HCT116 (cell line): ENCODE data around the gene DIP2C. TPM values are rescaled to one million over a fixed set of nuclear protein-coding genes. Genes with fewer than 3 reads are reported as not detected.

ENCODE experiments used
- ATAC-seq: fragments of 200-7000 bp; cut with Tn5 transposase; 2 replicates; pipeline ENCODE4 v1.9.1; 2020; ENCODE audit warnings: mild to moderate bottlenecking, moderate library complexity
- BruUV-seq: library from RNA; stranded (reverse); fragments of 400-500 nt; replicated peaks from 2 replicates; lab custom pipeline; 2021; lab: Mats Ljungman, UMichigan
- CTCF ChIA-PET: fragments of 300-600 bp; sonication (Branson Sonifier 250); formaldehyde crosslinking; loops from one replicate; lab custom pipeline; 2021; ENCODE audit warnings: antibody characterized with exemption; lab: Charles Lee
- POLR2A ChIA-PET: fragments of 300-600, 350-600 bp; sonication (Branson Sonifier 250); formaldehyde crosslinking; loops from one replicate; lab custom pipeline; 2021; ENCODE audit warnings: antibody characterized with exemption; lab: Charles Lee
- RAD21 ChIA-PET, 2 experiments: fragments of 300-600 bp; sonication (Branson Sonifier 250); formaldehyde crosslinking; loops; one replicate each; lab custom pipeline; 2023; ENCODE audit warnings: low total read pairs in 2 of 2; ENCODE audit not compliant: uncharacterized antibody in 2 of 2, unreplicated experiment in 2 of 2, low non-redundant PET in 1 of 2; lab: Charles Lee
- DNase-seq: peaks from one replicate; pipeline ENCODE4 v3.0.0-alpha.2; 2010; ENCODE audit warnings: low read depth, low spot score
- H2AFZ ChIP-seq: fragments of 200-600 bp; shearing (Covaris generic), sonication (generic); 2 replicates; pipeline ENCODE4 v1.6.1; 2017; ENCODE audit warnings: low read depth, mixed run types, mixed read lengths, antibody characterized with exemption, low read length; ENCODE audit not compliant: poor library complexity, severe bottlenecking
- H3K27ac ChIP-seq: 2 replicates; pipeline ENCODE4 v1.5.1; 2012; ENCODE audit warnings: low read depth, low read length
- H3K27me3 ChIP-seq: fragments of 200-600 bp; sonication (generic); 2 replicates; pipeline ENCODE4 v1.6.1; 2016; ENCODE audit warnings: mixed run types, low read length, mixed read lengths; ENCODE audit not compliant: insufficient read depth
- H3K36me3 ChIP-seq, 2 experiments: fragments of 200-500 bp in 1 of 2; fragments of 200-600 bp in 1 of 2; sonication (Bioruptor generic) in 1 of 2; sonication (generic) in 1 of 2; 2 replicates each; pipeline versions ENCODE4 v1.5.1 to v1.6.1; 2014 to 2016; ENCODE audit warnings: low read length in 2 of 2, inconsistent platforms in 1 of 2, mixed read lengths in 1 of 2, mixed run types in 1 of 2; ENCODE audit not compliant: insufficient read depth in 2 of 2, control insufficient read depth in 1 of 2
- H3K4me1 ChIP-seq, 2 experiments: fragments of 200-600 bp in 1 of 2; sonication (generic) in 1 of 2; 2 replicates each; pipeline versions ENCODE4 v1.5.1 to v1.6.1; 2012 to 2017; ENCODE audit warnings: low read length in 2 of 2, inconsistent platforms in 1 of 2, mild to moderate bottlenecking in 1 of 2, mixed read lengths in 1 of 2, mixed run types in 1 of 2, moderate library complexity in 1 of 2; ENCODE audit not compliant: insufficient read depth in 2 of 2, control insufficient read depth in 1 of 2
- H3K4me2 ChIP-seq: fragments of 200-600 bp; sonication (generic); 2 replicates; pipeline ENCODE4 v1.6.1; 2017; ENCODE audit warnings: mixed run types, low read length, mixed read lengths
- H3K4me3 ChIP-seq, 2 experiments: fragments of 200-600 bp in 1 of 2; sonication (generic) in 1 of 2; replicated peaks in 1 of 2; 2 replicates each; pipeline ENCODE4 v1.5.1; 2011 to 2016; ENCODE audit warnings: low read length in 2 of 2, control low read depth in 1 of 2, low read depth in 1 of 2, mild to moderate bottlenecking in 1 of 2, mixed read lengths in 1 of 2, mixed run types in 1 of 2
- H3K79me2 ChIP-seq: fragments of 200-600 bp; sonication (generic); 2 replicates; pipeline ENCODE4 v1.6.1; 2017; ENCODE audit warnings: mild to moderate bottlenecking, mixed run types, low read length, moderate library complexity, mixed read lengths; ENCODE audit not compliant: insufficient read depth
- H3K9ac ChIP-seq: fragments of 200-600 bp; sonication (generic); 2 replicates; pipeline ENCODE4 v1.6.1; 2016; ENCODE audit warnings: low read length, mixed read lengths
- H3K9me2 ChIP-seq: fragments of 200-600 bp; sonication (generic), shearing (Covaris generic); 2 replicates; pipeline ENCODE4 v1.6.1; 2017; ENCODE audit warnings: mixed run types, mild to moderate bottlenecking, moderate library complexity; ENCODE audit not compliant: insufficient read depth
- H3K9me3 ChIP-seq, 2 experiments: fragments of 200-500 bp in 1 of 2; fragments of 200-600 bp in 1 of 2; sonication (Bioruptor generic) in 1 of 2; sonication (generic) in 1 of 2; 2 replicates each; pipeline ENCODE4 v1.6.1; 2014 to 2017; ENCODE audit warnings: low read length in 2 of 2, mixed read lengths in 2 of 2, inconsistent platforms in 1 of 2, low read depth in 1 of 2, mild to moderate bottlenecking in 1 of 2, mixed run types in 1 of 2, moderate library complexity in 1 of 2; ENCODE audit not compliant: control insufficient read depth in 1 of 2, insufficient read depth in 1 of 2
- H4K20me1 ChIP-seq: fragments of 200-600 bp; sonication (generic), shearing (Covaris generic); 2 replicates; pipeline ENCODE4 v1.6.1; 2017; ENCODE audit warnings: mixed run types, mild to moderate bottlenecking, moderate library complexity; ENCODE audit not compliant: insufficient read depth
- CEBPB ChIP-seq: IDR thresholded peaks from 2 replicates; pipeline ENCODE4 v1.6.1; 2012; ENCODE audit warnings: low read depth
- EZH2 ChIP-seq: fragments of 200-600 bp; sonication (generic); IDR thresholded peaks from 2 replicates; pipeline ENCODE4 v1.6.1; 2017; ENCODE audit warnings: antibody characterized with exemption, mixed run types
- EZH2phosphoT487 ChIP-seq: fragments of 200-600 bp; IDR thresholded peaks from 2 replicates; pipeline ENCODE4 v1.6.1; 2018; ENCODE audit warnings: antibody characterized with exemption, borderline replicate concordance
- FOSL1 ChIP-seq: IDR thresholded peaks from 2 replicates; pipeline ENCODE4 v1.6.1; 2012; ENCODE audit warnings: low read depth
- POLR2A ChIP-seq: IDR thresholded peaks from 2 replicates; pipeline ENCODE4 v1.7.0; 2011; ENCODE audit warnings: borderline replicate concordance; ENCODE audit not compliant: insufficient read depth, insufficient read length; ENCODE audit errors: extremely low read depth
- REST ChIP-seq: IDR thresholded peaks from 2 replicates; pipeline ENCODE4 v1.6.1; 2012; ENCODE audit warnings: low read depth
- YY1 ChIP-seq: IDR thresholded peaks from 2 replicates; pipeline ENCODE4 v1.6.1; 2011; ENCODE audit warnings: low read length, low read depth, moderate library complexity, mild to moderate bottlenecking; ENCODE audit not compliant: insufficient replicate concordance; ENCODE audit errors: extremely low read depth
- ZNF274 ChIP-seq: fragments of 200-500 bp; sonication (Bioruptor generic); IDR thresholded peaks from 2 replicates; pipeline ENCODE4 v1.6.1; 2014; ENCODE audit warnings: mild to moderate bottlenecking, low read depth, low read length, inconsistent platforms
- intact Hi-C: fragments of 100-400 bp; cut with micrococcal nuclease; formaldehyde crosslinking; loops from 2 replicates; pipeline ENCODE4 v1.10.0; 2022
- total RNA-seq: library from RNA; stranded (reverse); gene quantifications from one replicate; pipeline ENCODE4 v1.2.1, GENCODE V29; 2021; ENCODE audit not compliant: unreplicated experiment
- TF ChIP-seq, protein P1 (sequence below), 3 experiments: fragments of 200-600 bp in 1 of 3; sonication (generic) in 1 of 3; IDR thresholded peaks in 2 of 3; conservative IDR thresholded peaks in 1 of 3; 2 replicates each; pipeline ENCODE4 v1.5.1; 2012 to 2017; ENCODE audit warnings: low read depth in 2 of 3, low read length in 2 of 3, antibody characterized with exemption in 1 of 3, borderline replicate concordance in 1 of 3, control low read depth in 1 of 3, mild to moderate bottlenecking in 1 of 3, mixed read lengths in 1 of 3, mixed run types in 1 of 3, moderate library complexity in 1 of 3; ENCODE audit not compliant: insufficient read depth in 1 of 3
- TF ChIP-seq, protein P2 (sequence below): IDR thresholded peaks from 2 replicates; pipeline ENCODE4 v1.6.1; 2012

The DIP2C gene
- total RNA-seq, 1 experiment from 2014 or later = 15.4 TPM

DNA sequence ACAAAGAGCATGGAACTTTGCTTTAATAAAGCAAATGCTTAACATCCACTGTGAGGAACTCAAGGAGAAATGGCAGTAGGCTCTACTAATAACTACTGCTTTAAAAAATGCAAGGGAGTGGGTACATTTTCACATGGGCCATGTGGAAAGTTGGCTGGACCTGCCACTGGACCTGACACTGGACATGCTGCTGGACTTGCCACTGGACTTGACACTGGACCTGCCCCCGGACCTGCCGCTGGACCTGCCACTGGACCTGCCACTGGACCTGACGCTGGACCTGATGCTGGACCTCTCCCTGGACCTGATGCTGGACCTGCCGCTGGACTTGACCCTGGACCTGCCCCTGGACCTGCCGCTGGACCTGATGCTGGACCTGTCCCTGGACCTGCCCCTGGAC is 32.6 kb downstream of the DIP2C start:
- no TSS peak for BruUV-seq

DNA sequence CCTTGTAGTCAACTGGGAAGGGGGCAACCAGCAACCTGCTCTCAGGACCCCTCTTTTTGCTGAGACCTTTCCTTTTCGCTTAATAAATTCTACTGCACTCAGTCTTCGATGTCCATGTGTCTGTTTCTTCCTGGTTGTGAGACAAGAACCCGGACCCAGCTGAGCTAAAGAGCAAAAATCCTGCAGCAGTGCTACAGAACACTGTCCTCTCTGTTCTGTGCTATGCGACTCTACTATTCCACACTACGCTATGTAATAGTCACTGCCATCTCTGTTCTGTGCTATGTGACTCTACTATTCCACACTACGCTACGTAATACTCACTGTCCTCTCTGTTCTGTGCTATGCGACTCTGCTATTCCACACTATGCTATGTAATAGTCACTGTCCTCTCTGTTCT is 34.3 kb downstream of the DIP2C start:
- no peaks in the 10 kb centered on the region for H3K4me1 ChIP-seq
- H3K79me2 ChIP-seq = 0 out of 2 replicates have a peak, but pooled peaks cover 4% of the 10 kb centered on the region
- no peaks in the 10 kb centered on the region for H3K36me3 ChIP-seq
- no peaks in the 10 kb centered on the region for H3K9me2 ChIP-seq
- no peaks in the 10 kb centered on the region for H4K20me1 ChIP-seq
- ATAC-seq (no peak), DNase-seq (no peak)
- H3K4me3 ChIP-seq = no peak overlapping the region
- no TSS peak for BruUV-seq
- intact Hi-C loops = no loop called here
- CTCF ChIA-PET = no interaction called here
- no peaks in the 10 kb centered on the region for H3K27me3 ChIP-seq
- no peak overlapping the region for H3K9ac ChIP-seq
- H2AFZ ChIP-seq = no peak overlapping the region
- H3K4me2 ChIP-seq = no peak overlapping the region
- TF ChIP-seq, protein P1, sequence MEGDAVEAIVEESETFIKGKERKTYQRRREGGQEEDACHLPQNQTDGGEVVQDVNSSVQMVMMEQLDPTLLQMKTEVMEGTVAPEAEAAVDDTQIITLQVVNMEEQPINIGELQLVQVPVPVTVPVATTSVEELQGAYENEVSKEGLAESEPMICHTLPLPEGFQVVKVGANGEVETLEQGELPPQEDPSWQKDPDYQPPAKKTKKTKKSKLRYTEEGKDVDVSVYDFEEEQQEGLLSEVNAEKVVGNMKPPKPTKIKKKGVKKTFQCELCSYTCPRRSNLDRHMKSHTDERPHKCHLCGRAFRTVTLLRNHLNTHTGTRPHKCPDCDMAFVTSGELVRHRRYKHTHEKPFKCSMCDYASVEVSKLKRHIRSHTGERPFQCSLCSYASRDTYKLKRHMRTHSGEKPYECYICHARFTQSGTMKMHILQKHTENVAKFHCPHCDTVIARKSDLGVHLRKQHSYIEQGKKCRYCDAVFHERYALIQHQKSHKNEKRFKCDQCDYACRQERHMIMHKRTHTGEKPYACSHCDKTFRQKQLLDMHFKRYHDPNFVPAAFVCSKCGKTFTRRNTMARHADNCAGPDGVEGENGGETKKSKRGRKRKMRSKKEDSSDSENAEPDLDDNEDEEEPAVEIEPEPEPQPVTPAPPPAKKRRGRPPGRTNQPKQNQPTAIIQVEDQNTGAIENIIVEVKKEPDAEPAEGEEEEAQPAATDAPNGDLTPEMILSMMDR (IDR thresholded peaks at IDR 0.05 in 2 of 3, conservative IDR thresholded peaks at IDR 0.05 in 1 of 3; ENCODE audit: borderline replicate concordance in 1 of 3, insufficient read depth in 1 of 3, low read depth in 2 of 3, low read length in 2 of 3) = no peak
- TF ChIP-seq REST = no peak
- no peak for TF ChIP-seq EZH2phosphoT487
- TF ChIP-seq, protein P2, sequence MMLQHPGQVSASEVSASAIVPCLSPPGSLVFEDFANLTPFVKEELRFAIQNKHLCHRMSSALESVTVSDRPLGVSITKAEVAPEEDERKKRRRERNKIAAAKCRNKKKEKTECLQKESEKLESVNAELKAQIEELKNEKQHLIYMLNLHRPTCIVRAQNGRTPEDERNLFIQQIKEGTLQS = no peak
- TF ChIP-seq CEBPB = no peak
- TF ChIP-seq POLR2A = no peak
- no peaks in the 10 kb centered on the region for H3K9me3 ChIP-seq
- RAD21 ChIA-PET = no interaction called here
- POLR2A ChIA-PET = no interaction called here
- no peak overlapping the region for H3K27ac ChIP-seq

More for the DNA sequence above, 32.6 kb downstream of the DIP2C start:
- ChIA-PET RAD21 (no interaction called here), CTCF (no interaction called here), POLR2A (no interaction called here)
- Histone ChIP-seq H3K4me2 (no peak overlapping the region), H3K27ac (no peak overlapping the region), H4K20me1 (no peaks in the 10 kb centered on the region), H3K9ac (no peak overlapping the region), H3K4me1 (no peaks in the 10 kb centered on the region), H3K9me2 (no peaks in the 10 kb centered on the region), H3K79me2 (0 out of 2 replicates have a peak, but pooled peaks cover 4% of the 10 kb centered on the region), H3K36me3 (no peaks in the 10 kb centered on the region), H2AFZ (no peak overlapping the region), H3K9me3 (no peaks in the 10 kb centered on the region), H3K27me3 (no peaks in the 10 kb centered on the region), H3K4me3 (no peak overlapping the region)
- ATAC-seq (no peak), DNase-seq (no peak)
- no peak for TF ChIP-seq FOSL1
- no peak for TF ChIP-seq ZNF274
- no peak for TF ChIP-seq YY1
- TF ChIP-seq, protein P2 = no peak
- no peak for TF ChIP-seq EZH2
- intact Hi-C loops = no loop called here
